GM10847 (cell line): Measurements from ENCODE around the gene CCSAP.

Experiments used
- POLR2A ChIP-seq: IDR thresholded peaks from 2 replicates; pipeline ENCODE4 v1.6.1; 2011; ENCODE audit not compliant: insufficient read length; ENCODE audit errors: extremely low read depth

Gene CCSAP

GRCh38 chr1:229284887-229285286 is 58.0 kb downstream of the CCSAP start:
- no peak for TF ChIP-seq POLR2A

- no peak for TF ChIP-seq POLR2A
Measured at GRCh38 chr1:229283183-229283611, 59.6 kb downstream of the CCSAP start.

- TF ChIP-seq POLR2A = no peak
Measured at GRCh38 chr1:229282295-229282823, 60.5 kb downstream of the CCSAP start.

GRCh38 chr1:229281339-229281926 is 61.4 kb downstream of the CCSAP start:
- TF ChIP-seq POLR2A = no peak

- TF ChIP-seq POLR2A = no peak
Measured at GRCh38 chr1:229280921-229281320, 61.9 kb downstream of the CCSAP start.

- TF ChIP-seq POLR2A = no peak
Measured at GRCh38 chr1:229280037-229280828, 62.6 kb downstream of the CCSAP start.

- no peak for TF ChIP-seq POLR2A
Measured at GRCh38 chr1:229279242-229279641, 63.6 kb downstream of the CCSAP start.

- TF ChIP-seq POLR2A = no peak
Measured at GRCh38 chr1:229278120-229278741, 64.6 kb downstream of the CCSAP start.

- no peak for TF ChIP-seq POLR2A
Measured at GRCh38 chr1:229275005-229275404, 67.8 kb downstream of the CCSAP start.

GRCh38 chr1:229273507-229274232 is 69.2 kb downstream of the CCSAP start:
- no peak for TF ChIP-seq POLR2A

- no peak for TF ChIP-seq POLR2A
Measured at GRCh38 chr1:229272164-229273158, 70.4 kb downstream of the CCSAP start.

- no peak for TF ChIP-seq POLR2A
Measured at GRCh38 chr1:229271448-229272159, 71.2 kb downstream of the CCSAP start.
